ENCODE measurements around the gene SEMA4F.
A peak's percentile ranks its signal among the peaks of the same experiment; 100 is the strongest.
"Not testable (repeated sequence)": the region's sequence is repeated elsewhere in the genome, so short reads cannot be mapped to it uniquely, and the experiment has no call there.

SEMA4F gene

GRCh38 chr2:74653985-74654882, at the start of gene SEMA4F:
TSS of gene SEMA4F (plus strand) at chr2:74654247. CDS start at chr2:74654377, 130 bp downstream.
- peak; percentile 77 for DNase-seq (ENCODE audit: low read depth in 2 of 2)

DNA sequence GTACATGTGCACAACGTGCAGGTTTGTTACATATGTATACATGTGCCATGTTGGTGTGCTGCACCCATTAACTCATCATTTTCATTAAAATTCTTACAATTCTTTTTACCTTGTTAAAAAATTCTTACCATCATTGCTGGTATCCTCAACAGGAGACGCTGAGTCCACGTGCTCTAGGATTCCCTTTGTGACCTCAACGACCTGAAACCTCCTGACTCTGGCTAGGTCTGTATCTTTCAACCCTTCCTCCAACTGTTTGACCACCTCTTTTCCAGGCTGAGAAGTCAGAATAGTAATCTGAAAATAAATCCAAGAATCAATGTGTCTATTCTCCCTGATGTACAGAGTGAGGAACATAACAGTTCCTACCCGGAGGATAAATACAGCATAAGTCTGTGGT, 47.1 kb upstream of the SEMA4F start:
- no peak for DNase-seq (ENCODE audit: low read depth in 2 of 2)

DNA sequence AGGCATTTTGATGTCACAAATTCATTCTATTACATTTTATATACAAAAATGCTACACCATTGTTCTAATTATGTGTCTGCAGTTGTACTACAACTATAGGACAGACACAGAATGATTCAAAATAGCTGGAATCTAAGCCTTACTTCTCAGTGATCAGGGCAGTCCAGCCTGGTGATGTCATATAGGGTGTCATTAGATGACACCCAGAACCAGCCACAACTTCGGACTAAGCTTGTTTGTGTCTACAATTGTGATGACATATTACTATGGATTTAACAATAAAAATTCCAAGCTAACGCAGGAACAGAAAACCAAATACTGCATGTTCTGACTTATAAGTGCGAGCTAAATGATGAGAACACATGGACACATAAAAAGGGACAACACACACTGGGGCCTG, 36.9 kb upstream of the SEMA4F start:
- no peak for DNase-seq (ENCODE audit: low read depth in 2 of 2)

- no peak for DNase-seq (ENCODE audit: low read depth in 2 of 2)
These were observed 35.5 kb upstream of the SEMA4F start for GRCh38 chr2:74618410-74619083.

DNA sequence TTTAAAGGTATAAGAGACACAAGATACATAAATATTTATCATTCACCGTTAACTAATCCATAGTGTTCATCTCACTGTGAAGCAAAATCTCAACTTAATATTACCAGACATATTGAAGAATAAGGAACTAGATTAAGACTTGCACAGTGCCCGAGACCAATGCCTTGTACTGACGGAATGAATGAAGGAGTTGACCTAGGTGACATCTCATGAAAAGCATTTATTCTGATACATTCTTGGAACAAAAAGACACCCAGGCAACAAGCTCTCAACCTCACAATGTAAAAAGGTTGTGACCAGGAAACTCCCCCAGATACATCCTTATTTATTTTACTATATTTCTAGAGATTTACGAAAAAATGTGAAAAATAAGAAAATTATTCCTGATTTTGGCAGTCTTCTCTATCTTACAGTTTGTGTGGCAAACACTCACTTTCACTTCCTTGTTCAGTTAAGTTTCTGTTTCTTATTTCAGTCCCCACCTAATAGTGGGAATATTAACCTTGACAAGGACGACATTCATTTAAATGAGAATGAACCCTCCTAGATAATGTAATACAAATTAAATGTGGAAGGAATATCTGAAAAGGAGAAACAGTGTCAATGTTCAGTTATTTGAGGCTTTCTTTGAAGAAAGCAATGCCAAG, 34.3 kb upstream of the SEMA4F start:
- no peak for DNase-seq (ENCODE audit: low read depth in 2 of 2)

DNA sequence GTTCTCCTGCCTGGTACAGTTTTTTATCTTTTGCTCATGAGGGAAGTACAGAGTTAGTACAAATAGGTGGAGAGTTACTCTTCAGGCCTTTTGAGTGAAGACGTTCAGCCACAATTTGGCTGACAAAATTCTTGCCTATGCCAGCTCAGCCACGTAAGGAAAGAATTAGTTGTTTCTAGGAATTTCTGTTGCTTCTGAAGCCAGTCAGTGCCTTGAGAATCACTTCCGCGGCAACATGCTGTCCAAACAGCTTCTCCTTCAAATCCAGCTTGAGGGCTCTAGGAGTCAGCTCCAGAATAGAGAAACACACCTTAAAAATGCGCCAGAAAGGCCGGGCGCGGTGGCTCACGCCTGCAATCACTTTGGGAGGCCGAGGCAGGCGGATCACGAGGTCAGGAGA, 33.4 kb upstream of the SEMA4F start:
- no peak for DNase-seq (ENCODE audit: low read depth in 2 of 2)

GRCh38 chr2:74625658-74626425, 28.2 kb upstream of the SEMA4F start:
- no peak for DNase-seq (ENCODE audit: low read depth in 2 of 2)

DNA sequence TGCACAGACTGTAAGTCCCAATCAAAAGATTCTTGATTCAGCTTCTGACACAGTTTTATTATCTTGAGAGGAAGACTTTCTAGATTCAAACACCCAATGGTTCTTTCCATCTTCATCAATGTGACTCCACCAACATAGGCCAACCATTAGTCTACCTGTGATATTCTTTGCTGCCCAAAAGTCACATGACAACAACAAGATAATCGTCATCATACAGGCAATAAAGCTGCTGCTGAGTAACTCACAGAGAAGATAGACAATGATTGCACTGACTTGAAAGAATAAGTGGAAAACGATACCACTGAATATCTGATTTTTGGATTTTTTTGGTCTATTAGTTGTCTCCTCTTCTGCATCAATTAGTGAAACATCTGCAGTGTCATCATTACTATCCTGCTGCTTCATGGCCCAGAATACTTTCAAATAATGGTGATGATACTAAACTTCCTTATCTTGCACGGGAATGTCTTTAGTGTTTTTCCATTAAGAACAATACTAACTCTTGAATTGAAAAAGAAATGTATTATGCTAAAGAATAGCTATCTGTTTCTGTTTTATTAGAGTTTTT, 25.4 kb upstream of the SEMA4F start:
- DNase-seq (ENCODE audit: low read depth in 2 of 2): no peak

- not testable (repeated sequence) for DNase-seq (ENCODE audit: low read depth in 2 of 2)
These were observed 23.6 kb upstream of the SEMA4F start for GRCh38 chr2:74630454-74630853.

DNA sequence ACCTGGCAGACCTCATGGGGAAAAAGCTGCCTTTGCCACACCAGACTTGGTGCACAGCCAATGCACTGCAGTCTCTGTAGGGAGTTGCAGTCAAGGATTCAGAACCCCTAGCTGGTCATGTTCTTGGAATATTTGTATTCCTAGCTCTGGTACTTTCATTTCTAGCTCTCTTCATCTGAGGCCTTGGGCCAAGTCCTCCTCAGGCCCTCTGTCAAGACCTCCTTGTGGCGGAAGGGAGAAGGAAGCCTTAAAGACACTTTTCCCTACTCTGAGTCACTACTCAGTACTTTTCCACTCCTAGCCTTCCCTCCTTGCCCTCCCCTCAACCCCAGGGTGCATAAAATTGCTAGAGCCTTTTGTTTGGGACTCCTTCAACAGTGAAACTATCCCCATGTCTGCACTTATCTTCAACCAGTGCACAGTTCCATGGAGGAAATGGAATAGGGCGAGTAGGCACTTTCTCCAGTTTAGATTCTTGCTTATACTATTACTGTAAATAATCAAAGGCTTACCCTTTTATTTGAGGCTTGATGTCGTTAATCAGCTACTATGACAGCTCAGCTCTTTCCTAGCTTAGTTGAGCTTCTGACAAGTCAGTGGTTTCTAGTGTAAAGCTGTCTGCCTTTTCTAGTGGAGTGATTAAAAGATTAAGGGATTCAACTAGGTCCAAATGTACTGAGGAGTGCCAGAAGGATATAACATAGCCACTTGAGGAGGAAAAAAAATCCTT, 21.7 kb upstream of the SEMA4F start:
- no peak for DNase-seq (ENCODE audit: low read depth in 2 of 2)

GRCh38 chr2:74632939-74633312, 21.1 kb upstream of the SEMA4F start:
- DNase-seq (ENCODE audit: low read depth in 2 of 2): no peak

- DNase-seq (ENCODE audit: low read depth in 2 of 2): no peak
These were observed 14.5 kb upstream of the SEMA4F start for GRCh38 chr2:74639550-74639949.

GRCh38 chr2:74645344-74645743, 8.7 kb upstream of the SEMA4F start:
- DNase-seq (ENCODE audit: low read depth in 2 of 2): no peak

- DNase-seq (ENCODE audit: low read depth in 2 of 2): no peak
These were observed 7.8 kb upstream of the SEMA4F start for GRCh38 chr2:74646201-74646600.

DNA sequence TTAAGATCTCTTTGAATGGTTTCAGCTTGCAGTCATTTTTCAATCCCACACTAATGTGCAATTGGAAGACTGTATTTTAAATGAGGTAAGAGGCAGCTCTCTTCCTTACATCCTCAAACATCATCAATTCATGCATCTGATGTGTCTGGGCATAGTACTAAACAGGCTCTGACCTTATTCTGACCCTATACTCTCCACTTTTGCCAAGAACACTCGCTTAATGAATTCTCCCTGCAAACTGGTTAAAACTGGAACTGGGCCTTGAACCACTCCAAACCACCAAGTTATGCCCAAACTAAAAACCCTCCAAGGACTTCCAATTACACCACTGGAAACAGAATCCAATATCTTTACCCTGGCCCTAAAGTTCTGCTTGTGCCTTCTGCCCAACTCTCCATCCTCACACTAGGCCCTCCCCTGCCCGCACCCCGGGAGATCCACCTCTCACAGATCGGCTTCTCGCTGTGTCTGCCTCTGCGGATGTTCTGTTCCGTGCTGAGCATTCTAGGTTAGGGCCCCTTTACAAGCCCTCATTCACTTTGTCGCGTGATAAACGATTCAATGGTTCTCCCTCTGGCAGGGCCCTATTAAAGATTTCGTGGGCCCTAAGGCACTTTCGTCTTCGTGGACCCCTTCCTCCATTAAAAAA, 7.1 kb upstream of the SEMA4F start:
- DNase-seq (ENCODE audit: low read depth in 2 of 2): no peak

DNA sequence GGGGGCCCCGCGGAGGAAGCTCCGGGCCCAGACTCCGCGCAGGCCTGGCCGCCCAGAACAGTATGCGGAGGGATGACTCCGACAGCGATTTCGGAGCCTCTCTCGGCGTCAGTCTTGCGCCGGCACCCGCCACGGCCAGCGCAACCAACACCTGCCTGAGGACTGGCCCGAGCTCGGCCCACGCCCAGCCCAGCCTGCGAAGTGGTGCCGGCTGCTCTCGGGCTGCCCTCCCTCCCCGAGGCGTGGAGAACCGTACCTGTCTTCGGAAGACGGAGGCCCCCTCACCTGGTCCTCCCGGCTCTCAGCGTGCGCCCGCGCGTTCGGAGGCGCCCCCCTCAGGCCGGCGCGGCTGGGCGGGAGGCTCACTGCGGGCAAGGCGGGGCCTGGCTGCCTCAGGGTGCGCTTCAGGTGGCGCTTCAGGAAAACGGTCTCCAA, 6.0 kb upstream of the SEMA4F start, which contains the start of gene M1AP:
Gene M1AP (minus strand): TSS at position 322 of the 435 bp plus-strand sequence. CDS start 8,055 bp downstream, outside the sequence.
- no peak for DNase-seq (ENCODE audit: low read depth in 2 of 2)

- DNase-seq (ENCODE audit: low read depth in 2 of 2): no peak
These were observed 460 bp upstream of the SEMA4F start for GRCh38 chr2:74653589-74653984.

GRCh38 chr2:74655579-74655978, 1.5 kb downstream of the SEMA4F start:
- DNase-seq (ENCODE audit: low read depth in 2 of 2): no peak

- peak; percentile 34 to 41 for DNase-seq (ENCODE audit: low read depth in 2 of 2)
These were observed 4.5 kb downstream of the SEMA4F start for GRCh38 chr2:74658516-74658915.

GRCh38 chr2:74659462-74659861, 5.4 kb downstream of the SEMA4F start:
- DNase-seq (ENCODE audit: low read depth in 2 of 2): no peak

All from fibroblast of skin of left biceps (primary cell).